GM23338 (cell line): Measurements from ENCODE around the gene COA1.

Experiments
- NANOG ChIP-seq: IDR thresholded peaks from 2 replicates; pipeline ENCODE4 v1.6.1; 2016; ENCODE audit warnings: antibody characterized with exemption, borderline replicate concordance
- ZNF114 ChIP-seq: fragments of 250-450 bp; sonication (Bioruptor Pico); IDR thresholded peaks from 2 replicates; pipeline ENCODE4 v1.5.0; 2020; ENCODE audit warnings: mild to moderate bottlenecking, moderate library complexity
- TF ChIP-seq, protein P1 (sequence below): IDR thresholded peaks from 2 replicates; pipeline ENCODE4 v1.6.1; 2016; ENCODE audit warnings: antibody characterized with exemption
- TF ChIP-seq, protein P2 (sequence below), 2 experiments: fragments of 200-600 bp in 1 of 2; sonication (generic) in 1 of 2; conservative IDR thresholded peaks; 2 replicates each; pipeline versions ENCODE4 v1.5.1 to v1.6.1; 2016 to 2017; ENCODE audit warnings: antibody characterized with exemption in 2 of 2, low read depth in 2 of 2, mild to moderate bottlenecking in 2 of 2, moderate library complexity in 1 of 2
- TF ChIP-seq, protein P3 (sequence below): IDR thresholded peaks from one replicate; pipeline ENCODE4 v1.6.1; 2018; ENCODE audit warnings: antibody characterized with exemption; ENCODE audit not compliant: unreplicated experiment

DNA sequence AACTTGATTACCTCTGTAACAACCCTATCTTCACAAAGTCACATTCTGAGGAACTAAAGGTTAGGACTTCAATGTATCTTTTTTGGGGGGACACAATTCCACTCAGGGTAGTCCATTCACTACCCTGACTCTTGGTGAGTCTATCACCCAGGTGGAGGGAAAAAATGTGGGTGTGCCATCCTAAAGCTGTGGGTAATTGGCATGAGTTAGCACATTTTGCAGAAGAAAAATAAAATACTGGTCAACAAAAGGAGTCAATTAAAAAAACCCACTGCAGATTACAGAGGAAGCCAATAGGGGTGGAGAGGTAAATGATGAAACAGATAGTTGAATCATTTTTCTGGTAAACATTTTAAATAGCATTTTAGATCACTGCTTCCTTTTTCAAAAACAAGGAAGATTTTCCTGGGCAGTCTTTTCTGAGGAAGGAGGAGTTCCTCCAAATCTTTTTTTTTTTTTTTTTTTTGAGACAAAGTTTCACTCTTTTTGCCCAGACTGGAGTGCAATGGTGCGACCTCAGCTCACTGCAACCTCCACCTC is 24.0 kb upstream of the COA1 start:
- TF ChIP-seq, protein P1, sequence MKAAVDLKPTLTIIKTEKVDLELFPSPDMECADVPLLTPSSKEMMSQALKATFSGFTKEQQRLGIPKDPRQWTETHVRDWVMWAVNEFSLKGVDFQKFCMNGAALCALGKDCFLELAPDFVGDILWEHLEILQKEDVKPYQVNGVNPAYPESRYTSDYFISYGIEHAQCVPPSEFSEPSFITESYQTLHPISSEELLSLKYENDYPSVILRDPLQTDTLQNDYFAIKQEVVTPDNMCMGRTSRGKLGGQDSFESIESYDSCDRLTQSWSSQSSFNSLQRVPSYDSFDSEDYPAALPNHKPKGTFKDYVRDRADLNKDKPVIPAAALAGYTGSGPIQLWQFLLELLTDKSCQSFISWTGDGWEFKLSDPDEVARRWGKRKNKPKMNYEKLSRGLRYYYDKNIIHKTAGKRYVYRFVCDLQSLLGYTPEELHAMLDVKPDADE = no peak
- TF ChIP-seq NANOG = no peak
- TF ChIP-seq, protein P2, sequence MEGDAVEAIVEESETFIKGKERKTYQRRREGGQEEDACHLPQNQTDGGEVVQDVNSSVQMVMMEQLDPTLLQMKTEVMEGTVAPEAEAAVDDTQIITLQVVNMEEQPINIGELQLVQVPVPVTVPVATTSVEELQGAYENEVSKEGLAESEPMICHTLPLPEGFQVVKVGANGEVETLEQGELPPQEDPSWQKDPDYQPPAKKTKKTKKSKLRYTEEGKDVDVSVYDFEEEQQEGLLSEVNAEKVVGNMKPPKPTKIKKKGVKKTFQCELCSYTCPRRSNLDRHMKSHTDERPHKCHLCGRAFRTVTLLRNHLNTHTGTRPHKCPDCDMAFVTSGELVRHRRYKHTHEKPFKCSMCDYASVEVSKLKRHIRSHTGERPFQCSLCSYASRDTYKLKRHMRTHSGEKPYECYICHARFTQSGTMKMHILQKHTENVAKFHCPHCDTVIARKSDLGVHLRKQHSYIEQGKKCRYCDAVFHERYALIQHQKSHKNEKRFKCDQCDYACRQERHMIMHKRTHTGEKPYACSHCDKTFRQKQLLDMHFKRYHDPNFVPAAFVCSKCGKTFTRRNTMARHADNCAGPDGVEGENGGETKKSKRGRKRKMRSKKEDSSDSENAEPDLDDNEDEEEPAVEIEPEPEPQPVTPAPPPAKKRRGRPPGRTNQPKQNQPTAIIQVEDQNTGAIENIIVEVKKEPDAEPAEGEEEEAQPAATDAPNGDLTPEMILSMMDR (conservative IDR thresholded peaks at IDR 0.05; ENCODE audit: low read depth in 2 of 2) = no peak
- TF ChIP-seq ZNF114 (CRISPR knock-in tag) = no peak
- TF ChIP-seq, protein P3, sequence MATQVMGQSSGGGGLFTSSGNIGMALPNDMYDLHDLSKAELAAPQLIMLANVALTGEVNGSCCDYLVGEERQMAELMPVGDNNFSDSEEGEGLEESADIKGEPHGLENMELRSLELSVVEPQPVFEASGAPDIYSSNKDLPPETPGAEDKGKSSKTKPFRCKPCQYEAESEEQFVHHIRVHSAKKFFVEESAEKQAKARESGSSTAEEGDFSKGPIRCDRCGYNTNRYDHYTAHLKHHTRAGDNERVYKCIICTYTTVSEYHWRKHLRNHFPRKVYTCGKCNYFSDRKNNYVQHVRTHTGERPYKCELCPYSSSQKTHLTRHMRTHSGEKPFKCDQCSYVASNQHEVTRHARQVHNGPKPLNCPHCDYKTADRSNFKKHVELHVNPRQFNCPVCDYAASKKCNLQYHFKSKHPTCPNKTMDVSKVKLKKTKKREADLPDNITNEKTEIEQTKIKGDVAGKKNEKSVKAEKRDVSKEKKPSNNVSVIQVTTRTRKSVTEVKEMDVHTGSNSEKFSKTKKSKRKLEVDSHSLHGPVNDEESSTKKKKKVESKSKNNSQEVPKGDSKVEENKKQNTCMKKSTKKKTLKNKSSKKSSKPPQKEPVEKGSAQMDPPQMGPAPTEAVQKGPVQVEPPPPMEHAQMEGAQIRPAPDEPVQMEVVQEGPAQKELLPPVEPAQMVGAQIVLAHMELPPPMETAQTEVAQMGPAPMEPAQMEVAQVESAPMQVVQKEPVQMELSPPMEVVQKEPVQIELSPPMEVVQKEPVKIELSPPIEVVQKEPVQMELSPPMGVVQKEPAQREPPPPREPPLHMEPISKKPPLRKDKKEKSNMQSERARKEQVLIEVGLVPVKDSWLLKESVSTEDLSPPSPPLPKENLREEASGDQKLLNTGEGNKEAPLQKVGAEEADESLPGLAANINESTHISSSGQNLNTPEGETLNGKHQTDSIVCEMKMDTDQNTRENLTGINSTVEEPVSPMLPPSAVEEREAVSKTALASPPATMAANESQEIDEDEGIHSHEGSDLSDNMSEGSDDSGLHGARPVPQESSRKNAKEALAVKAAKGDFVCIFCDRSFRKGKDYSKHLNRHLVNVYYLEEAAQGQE = no peak
